Measurements from ENCODE around the gene SLX1A. TPM values are rescaled to one million over a fixed set of nuclear protein-coding genes. Genes with fewer than 3 reads are reported as not detected.

SLX1A gene
- total RNA-seq, 4 donors from 2014 or later, result 31.9 to 51.1 (median 46.5) TPM

DNA sequence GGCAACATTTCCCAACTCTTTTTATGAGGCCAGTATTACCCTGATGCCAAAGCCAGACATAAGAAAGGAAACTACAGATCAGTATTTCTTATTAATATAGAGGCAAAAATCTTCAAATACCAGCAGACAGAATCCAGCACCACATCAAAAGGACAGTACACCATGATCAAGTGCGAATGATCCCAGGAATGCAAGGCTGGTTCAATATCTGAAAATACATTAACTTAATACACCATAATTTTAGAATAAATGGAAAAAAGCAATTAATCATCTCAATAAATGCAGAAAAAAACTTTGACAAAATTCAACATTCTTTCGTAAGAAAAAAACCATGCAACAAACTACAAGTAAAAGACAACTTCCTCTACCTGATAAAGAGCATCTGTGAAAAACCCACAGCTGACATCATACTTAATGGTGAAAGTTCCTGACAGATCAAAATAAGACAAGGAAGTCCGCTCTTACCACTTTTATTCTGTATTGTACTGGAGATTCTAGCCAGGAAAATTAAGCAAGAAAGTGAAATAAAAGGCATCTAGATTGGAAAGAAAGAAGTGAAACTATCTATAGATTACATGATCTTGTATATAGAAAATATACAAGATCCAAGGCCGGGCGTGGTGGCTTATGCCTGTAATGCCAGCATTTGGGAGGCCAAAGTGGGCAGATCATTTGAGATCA lies 44.3 kb upstream of the SLX1A start:
- intact Hi-C loops (cut with DNase I), result no loop called here
- H3K4me1 ChIP-seq, result no peaks in the 10 kb centered on the region
- no peak overlapping the region for H3K27ac ChIP-seq
- peaks cover 0 to 15% (median 3%) of the 10 kb centered on the region in 3 donors for H3K9me3 ChIP-seq
- no peak for DNase-seq
- no peaks in the 10 kb centered on the region for H3K27me3 ChIP-seq
- 70 to 81% methylated on average over 5 of the region's 5 CpGs for WGBS, 2 donors
- H3K4me3 ChIP-seq, result no peak overlapping the region
- H3K36me3 ChIP-seq, result no peaks in the 10 kb centered on the region
- TF ChIP-seq, protein P1, sequence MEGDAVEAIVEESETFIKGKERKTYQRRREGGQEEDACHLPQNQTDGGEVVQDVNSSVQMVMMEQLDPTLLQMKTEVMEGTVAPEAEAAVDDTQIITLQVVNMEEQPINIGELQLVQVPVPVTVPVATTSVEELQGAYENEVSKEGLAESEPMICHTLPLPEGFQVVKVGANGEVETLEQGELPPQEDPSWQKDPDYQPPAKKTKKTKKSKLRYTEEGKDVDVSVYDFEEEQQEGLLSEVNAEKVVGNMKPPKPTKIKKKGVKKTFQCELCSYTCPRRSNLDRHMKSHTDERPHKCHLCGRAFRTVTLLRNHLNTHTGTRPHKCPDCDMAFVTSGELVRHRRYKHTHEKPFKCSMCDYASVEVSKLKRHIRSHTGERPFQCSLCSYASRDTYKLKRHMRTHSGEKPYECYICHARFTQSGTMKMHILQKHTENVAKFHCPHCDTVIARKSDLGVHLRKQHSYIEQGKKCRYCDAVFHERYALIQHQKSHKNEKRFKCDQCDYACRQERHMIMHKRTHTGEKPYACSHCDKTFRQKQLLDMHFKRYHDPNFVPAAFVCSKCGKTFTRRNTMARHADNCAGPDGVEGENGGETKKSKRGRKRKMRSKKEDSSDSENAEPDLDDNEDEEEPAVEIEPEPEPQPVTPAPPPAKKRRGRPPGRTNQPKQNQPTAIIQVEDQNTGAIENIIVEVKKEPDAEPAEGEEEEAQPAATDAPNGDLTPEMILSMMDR (IDR thresholded peaks at IDR 0.05), result no peak
- TF ChIP-seq POLR2A (IDR thresholded peaks at IDR 0.05), result no peak

DNA sequence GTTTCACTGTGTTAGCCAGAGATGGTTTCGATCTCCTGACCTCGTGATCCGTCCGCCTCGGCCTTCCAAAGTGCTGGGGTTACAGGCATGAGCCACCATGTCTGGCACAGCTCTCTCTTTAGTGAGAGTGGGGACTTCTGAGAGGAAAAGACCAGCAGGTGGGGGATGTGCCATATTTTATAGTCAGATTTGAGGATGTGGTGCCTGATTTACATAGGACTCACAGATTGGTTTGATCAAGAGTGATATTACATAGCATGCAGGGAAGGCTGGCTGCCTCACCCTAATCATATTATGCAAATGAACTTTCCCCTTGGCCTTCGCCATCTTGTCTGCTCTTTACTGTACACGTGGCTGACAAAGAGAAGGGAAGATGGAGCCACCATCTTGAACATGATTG lies 42.6 kb upstream of the SLX1A start:
- peaks cover 0 to 15% (median 3%) of the 10 kb centered on the region in 3 donors for H3K9me3 ChIP-seq
- no peak for DNase-seq
- intact Hi-C loops (cut with DNase I), result no loop called here
- no peaks in the 10 kb centered on the region for H3K36me3 ChIP-seq
- no peaks in the 10 kb centered on the region for H3K27me3 ChIP-seq
- WGBS, 2 donors, result 83 to 91% methylated on average over 7 of the region's 7 CpGs
- no peak overlapping the region for H3K27ac ChIP-seq
- no peak overlapping the region for H3K4me3 ChIP-seq
- TF ChIP-seq POLR2A (IDR thresholded peaks at IDR 0.05), result no peak
- TF ChIP-seq, protein P1 (IDR thresholded peaks at IDR 0.05), result no peak
- H3K4me1 ChIP-seq, result no peaks in the 10 kb centered on the region

DNA sequence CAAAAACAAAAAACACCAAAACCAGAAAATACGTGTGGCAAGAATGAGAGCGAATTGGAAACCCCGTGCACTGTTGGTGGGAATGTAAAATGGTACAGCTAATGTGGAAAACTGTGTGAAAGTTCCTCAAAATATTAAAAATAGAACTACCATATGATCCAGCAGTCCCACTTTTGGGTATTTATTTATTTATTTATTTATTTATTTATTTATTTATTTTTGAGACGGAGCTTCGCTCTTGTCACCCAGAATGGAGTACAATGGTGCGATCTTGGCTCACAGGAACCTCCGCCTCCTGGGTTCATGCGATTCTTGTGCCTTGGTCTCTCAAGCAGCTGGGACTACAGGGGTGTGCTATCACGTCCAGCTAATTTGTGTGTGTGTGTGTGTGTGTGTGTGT lies 41.2 kb upstream of the SLX1A start:
- H3K4me3 ChIP-seq, result no peak overlapping the region
- intact Hi-C loops (cut with DNase I), result no loop called here
- H3K9me3 ChIP-seq, result peaks cover 0 to 15% (median 3%) of the 10 kb centered on the region in 3 donors
- H3K36me3 ChIP-seq, result no peaks in the 10 kb centered on the region
- no peak for TF ChIP-seq POLR2A (IDR thresholded peaks at IDR 0.05)
- TF ChIP-seq, protein P1 (IDR thresholded peaks at IDR 0.05), result no peak
- no peak for DNase-seq
- no peaks in the 10 kb centered on the region for H3K4me1 ChIP-seq
- no peak overlapping the region for H3K27ac ChIP-seq
- 93 to 94% methylated on average over 9 of the region's 9 CpGs for WGBS, 2 donors
- H3K27me3 ChIP-seq, result no peaks in the 10 kb centered on the region

DNA sequence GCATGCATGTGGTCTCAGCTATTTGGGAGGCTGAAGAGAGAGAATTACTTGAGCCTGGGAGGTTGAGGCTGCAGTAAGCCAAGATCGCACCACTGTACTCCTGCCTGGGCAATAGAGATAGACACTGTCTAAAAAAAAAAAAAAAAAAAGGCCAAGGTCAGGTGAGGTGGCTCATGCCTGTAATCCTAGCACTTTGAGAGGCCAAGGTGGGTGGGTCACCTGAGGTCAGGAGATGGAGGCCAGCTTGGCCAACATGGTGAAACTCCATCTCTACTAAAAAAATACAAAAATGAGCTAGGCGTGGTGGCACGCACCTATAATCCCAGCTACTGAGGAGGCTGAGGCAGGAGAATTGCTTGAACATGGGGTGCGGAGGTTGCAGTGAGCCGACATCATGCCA lies 38.5 kb upstream of the SLX1A start:
- Histone ChIP-seq H3K9me3 (no peaks in the 10 kb centered on the region), H3K4me3 (no peak overlapping the region), H3K27me3 (no peaks in the 10 kb centered on the region), H3K27ac (no peak overlapping the region), H3K4me1 (peaks cover 0 to 5% (median 0%) of the 10 kb centered on the region in 3 donors), H3K36me3 (no peaks in the 10 kb centered on the region)
- WGBS, 2 donors, result 92 to 99% methylated on average over 5 of the region's 5 CpGs
- TF ChIP-seq, protein P1 (IDR thresholded peaks at IDR 0.05), result no peak
- no peak for TF ChIP-seq POLR2A (IDR thresholded peaks at IDR 0.05)
- DNase-seq, result no peak
- intact Hi-C loops (cut with DNase I), result no loop called here

DNA sequence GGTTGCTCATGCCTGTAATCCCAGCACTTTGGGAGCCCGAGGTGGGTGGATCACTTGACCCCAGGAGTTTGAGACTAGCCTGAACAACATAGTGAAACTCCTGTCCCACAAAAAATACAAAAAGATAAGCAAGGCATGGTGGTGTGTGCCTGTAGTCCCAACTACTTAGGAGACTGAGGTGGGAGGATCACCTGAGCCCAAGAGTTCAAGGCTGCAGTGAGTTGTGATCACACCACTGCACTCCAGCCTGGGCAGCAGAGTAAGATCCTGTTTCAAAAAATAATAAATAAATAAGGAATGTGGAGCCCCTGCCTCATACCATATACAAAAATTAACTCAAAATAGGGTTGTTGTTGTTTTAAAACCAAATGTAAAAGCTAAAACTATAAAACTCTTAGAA lies 36.5 kb upstream of the SLX1A start:
- Histone ChIP-seq H3K27ac (no peak overlapping the region), H3K36me3 (no peaks in the 10 kb centered on the region), H3K4me3 (no peak overlapping the region), H3K4me1 (peaks cover 0 to 5% (median 0%) of the 10 kb centered on the region in 3 donors), H3K27me3 (no peaks in the 10 kb centered on the region), H3K9me3 (no peaks in the 10 kb centered on the region)
- no peak for DNase-seq
- WGBS, 2 donors, result 53 to 55% methylated on average over 1 of the region's 1 CpG
- intact Hi-C loops (cut with DNase I), result no loop called here
- TF ChIP-seq POLR2A (IDR thresholded peaks at IDR 0.05), result no peak
- TF ChIP-seq, protein P1 (IDR thresholded peaks at IDR 0.05), result no peak

Data from esophagus squamous epithelium (tissue), 5 donors.